GM23338 (cell line): ENCODE results near the gene POLDIP3. TPM values are rescaled to one million over a fixed set of nuclear protein-coding genes. Genes with fewer than 3 reads are reported as not detected.

Experiments used
- ATAC-seq: fragments of 200-7000 bp; cut with Tn5 transposase; 3 replicates; pipeline ENCODE4 v1.9.1; 2020
- DNase-seq: peaks from one replicate; pipeline ENCODE4 v3.0.0-alpha.2; 2015; ENCODE audit warnings: low spot score
- H2AFZ ChIP-seq: fragments of 200-600 bp; sonication (generic); 2 replicates; pipeline ENCODE4 v1.8.0; 2016; ENCODE audit warnings: antibody characterized with exemption, mild to moderate bottlenecking, moderate library complexity
- H3F3A ChIP-seq: fragments of 200-600 bp; sonication (generic); replicated peaks from 2 replicates; pipeline ENCODE4 v1.8.0; 2017; ENCODE audit warnings: antibody characterized with exemption, mixed run types, low read depth
- H3K27ac ChIP-seq: fragments of 200-600 bp; sonication (generic); 2 replicates; pipeline ENCODE4 v1.6.1; 2016; ENCODE audit warnings: low read depth
- H3K27me3 ChIP-seq: fragments of 200-600 bp; sonication (generic); 2 replicates; pipeline ENCODE4 v1.8.0; 2016; ENCODE audit warnings: mild to moderate bottlenecking, mixed run types, moderate library complexity; ENCODE audit not compliant: insufficient read depth
- H3K36me3 ChIP-seq: fragments of 200-600 bp; sonication (generic); 2 replicates; pipeline ENCODE4 v1.8.0; 2016; ENCODE audit warnings: mild to moderate bottlenecking; ENCODE audit not compliant: insufficient read depth
- H3K4me1 ChIP-seq: fragments of 200-600 bp; sonication (generic); 2 replicates; pipeline ENCODE4 v1.8.0; 2016; ENCODE audit warnings: mild to moderate bottlenecking, moderate library complexity; ENCODE audit not compliant: insufficient read depth
- H3K4me2 ChIP-seq: fragments of 200-600 bp; sonication (generic); 2 replicates; pipeline ENCODE4 v1.7.1; 2017; ENCODE audit warnings: mixed run types
- H3K4me3 ChIP-seq: fragments of 200-600 bp; sonication (generic); 2 replicates; pipeline ENCODE4 v1.6.1; 2016; ENCODE audit warnings: mixed run types
- H3K79me2 ChIP-seq: fragments of 200-600 bp; sonication (generic); replicated peaks from 2 replicates; pipeline ENCODE4 v1.8.0; 2017; ENCODE audit warnings: mild to moderate bottlenecking; ENCODE audit not compliant: insufficient read depth
- H3K9me2 ChIP-seq: fragments of 200-600 bp; sonication (generic); 2 replicates; pipeline ENCODE4 v1.8.0; 2017; ENCODE audit not compliant: insufficient read depth
- H4K20me1 ChIP-seq: fragments of 200-600 bp; sonication (generic); replicated peaks from 2 replicates; pipeline ENCODE4 v1.8.0; 2017; ENCODE audit warnings: mild to moderate bottlenecking; ENCODE audit not compliant: insufficient read depth
- H3K27ac Mint-ChIP-seq: 2 replicates; pipeline ENCODE4 v1.8.0; 2020; ENCODE audit warnings: inconsistent platforms, mild to moderate bottlenecking, moderate library complexity, mixed read lengths
- H3K27me3 Mint-ChIP-seq: 3 replicates; pipeline ENCODE4 v1.8.0; 2022; ENCODE audit warnings: low read depth, mild to moderate bottlenecking, moderate library complexity, mixed read lengths, inconsistent platforms; ENCODE audit not compliant: insufficient read depth, poor library complexity
- H3K36me3 Mint-ChIP-seq: 3 replicates; pipeline ENCODE4 v1.8.0; 2021; ENCODE audit warnings: low read depth, mild to moderate bottlenecking, inconsistent platforms, moderate library complexity, mixed read lengths
- H3K4me1 Mint-ChIP-seq: 3 replicates; pipeline ENCODE4 v1.8.0; 2020; ENCODE audit warnings: mild to moderate bottlenecking, inconsistent platforms, mixed read lengths
- H3K4me3 Mint-ChIP-seq: 3 replicates; pipeline ENCODE4 v1.8.0; 2021; ENCODE audit warnings: moderate library complexity, mild to moderate bottlenecking, inconsistent platforms, mixed read lengths
- H3K9me3 Mint-ChIP-seq: 3 replicates; pipeline ENCODE4 v1.8.0; 2020; ENCODE audit warnings: moderate library complexity, mild to moderate bottlenecking, inconsistent platforms, mixed read lengths
- CREB1 ChIP-seq: fragments of 250-450 bp; sonication (Bioruptor Pico); IDR thresholded peaks from 2 replicates; pipeline ENCODE4 v1.5.0; 2020; ENCODE audit warnings: low read depth, mild to moderate bottlenecking, moderate library complexity
- EZH2 ChIP-seq: fragments of 200-600 bp; sonication (generic); IDR thresholded peaks from one replicate; pipeline ENCODE4 v1.8.0; 2017; ENCODE audit warnings: antibody characterized with exemption, mild to moderate bottlenecking, low read depth; ENCODE audit not compliant: unreplicated experiment
- NANOG ChIP-seq: IDR thresholded peaks from 2 replicates; pipeline ENCODE4 v1.6.1; 2016; ENCODE audit warnings: antibody characterized with exemption, borderline replicate concordance
- POLR2AphosphoS5 ChIP-seq: IDR thresholded peaks from 2 replicates; pipeline ENCODE4 v1.6.1; 2016; ENCODE audit warnings: antibody characterized with exemption, low read depth
- ZNF114 ChIP-seq: fragments of 250-450 bp; sonication (Bioruptor Pico); IDR thresholded peaks from 2 replicates; pipeline ENCODE4 v1.5.0; 2020; ENCODE audit warnings: mild to moderate bottlenecking, moderate library complexity
- ZNF331 ChIP-seq: fragments of 250-450 bp; sonication (Bioruptor Pico); IDR thresholded peaks from 2 replicates; pipeline ENCODE4 v1.5.0; 2020; ENCODE audit warnings: low read depth, mild to moderate bottlenecking, moderate library complexity
- polyA plus RNA-seq: library from polyadenylated mRNA; unstranded; fragments of >200 nt; fragmentation: Nextera tagmentation; extraction: Ambion mirVana; gene quantifications from 2 replicates; pipeline ENCODE4 v1.2.1, GENCODE V29; 2016
- total RNA-seq: library from RNA; depleted of rRNA; stranded (reverse); fragments of >200 nt; shearing (Covaris generic); gene quantifications from 2 replicates; pipeline ENCODE4 v1.2.3, GENCODE V29; 2014
- TF ChIP-seq, protein P1 (sequence below): fragments of 250-450 bp; sonication (Bioruptor Pico); IDR thresholded peaks from 2 replicates; pipeline ENCODE4 v1.5.0; 2020; ENCODE audit warnings: mild to moderate bottlenecking, moderate library complexity
- TF ChIP-seq, protein P2 (sequence below): IDR thresholded peaks from one replicate; pipeline ENCODE4 v1.6.1; 2018; ENCODE audit warnings: antibody characterized with exemption; ENCODE audit not compliant: unreplicated experiment

POLDIP3 gene
- total and polyA plus RNA-seq, 2 experiments from 2014 or later: 38.2 to 54.3 TPM

DNA sequence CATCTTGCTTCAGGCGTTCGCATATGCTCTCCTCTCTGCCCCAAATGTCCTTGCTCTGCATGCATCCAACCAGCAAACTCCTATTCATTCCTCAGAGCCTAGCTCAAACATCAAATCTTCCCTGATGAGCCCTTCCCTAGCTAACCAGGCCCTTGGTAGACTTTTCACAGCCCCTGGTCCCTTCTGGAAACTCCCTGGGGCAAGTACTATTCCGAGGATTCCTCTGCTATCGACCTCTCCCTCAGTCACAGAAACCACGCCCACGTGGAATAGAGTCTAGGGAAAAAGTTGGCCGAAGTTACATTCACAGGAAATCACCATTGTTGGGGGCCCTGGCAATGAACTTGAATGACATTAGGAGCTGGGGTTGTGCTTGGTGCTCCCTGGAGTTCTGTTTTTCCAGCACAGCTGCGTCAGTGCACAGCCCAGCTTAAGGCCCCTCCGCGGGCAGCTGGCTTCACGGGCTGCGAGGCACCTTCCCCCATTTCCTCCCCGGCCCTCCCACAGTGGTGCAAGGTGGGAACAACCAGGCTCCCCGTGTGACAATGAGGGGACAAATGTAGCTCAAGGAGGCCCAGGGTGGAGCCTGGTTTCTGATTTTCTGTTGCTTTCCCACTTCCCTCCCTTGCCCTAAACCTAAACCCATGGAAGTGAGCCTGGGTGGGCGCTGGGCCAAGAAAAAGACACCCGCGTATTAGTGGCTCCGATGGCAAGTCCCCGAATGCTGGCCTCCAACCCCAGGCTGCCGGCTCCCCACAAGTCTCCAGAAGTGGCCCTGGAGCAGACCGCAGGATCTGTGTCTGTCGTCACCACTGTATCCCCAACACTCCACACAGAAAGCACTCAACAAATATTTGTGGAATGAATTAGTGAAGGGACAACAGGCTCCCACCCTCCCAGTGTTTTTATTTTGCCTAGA is 30.0 kb upstream of the POLDIP3 start:
- Mint-ChIP-seq H3K9me3 (no peaks in the 10 kb centered on the region), H3K27ac (peak overlapping the region; percentile 84), H3K27me3 (peaks cover 22% of the 10 kb centered on the region), H3K36me3 (no peaks in the 10 kb centered on the region), H3K4me3 (no peak overlapping the region; the same call in 2 of the 3 replicates), H3K4me1 (peaks cover 25% of the 10 kb centered on the region)
- H3K4me1 ChIP-seq: peaks cover 13% of the 10 kb centered on the region
- H3K79me2 ChIP-seq: peaks cover 49% of the 10 kb centered on the region
- TF ChIP-seq NANOG (no peak), EZH2 (no peak)
- no peaks in the 10 kb centered on the region for H3K9me2 ChIP-seq
- H3K27ac ChIP-seq: peak overlapping the region; percentile 69; the same call in 1 of the 2 replicates
- no peaks in the 10 kb centered on the region for H3F3A ChIP-seq
- no peak overlapping the region for H3K4me3 ChIP-seq
- ATAC-seq: no peak
- H3K27me3 ChIP-seq: no peaks in the 10 kb centered on the region
- H4K20me1 ChIP-seq: peaks cover 9% of the 10 kb centered on the region
- no peak for DNase-seq
- no peak overlapping the region for H2AFZ ChIP-seq
- no peaks in the 10 kb centered on the region for H3K36me3 ChIP-seq
- H3K4me2 ChIP-seq: peak overlapping the region; percentile 49; the same call in 1 of the 2 replicates

DNA sequence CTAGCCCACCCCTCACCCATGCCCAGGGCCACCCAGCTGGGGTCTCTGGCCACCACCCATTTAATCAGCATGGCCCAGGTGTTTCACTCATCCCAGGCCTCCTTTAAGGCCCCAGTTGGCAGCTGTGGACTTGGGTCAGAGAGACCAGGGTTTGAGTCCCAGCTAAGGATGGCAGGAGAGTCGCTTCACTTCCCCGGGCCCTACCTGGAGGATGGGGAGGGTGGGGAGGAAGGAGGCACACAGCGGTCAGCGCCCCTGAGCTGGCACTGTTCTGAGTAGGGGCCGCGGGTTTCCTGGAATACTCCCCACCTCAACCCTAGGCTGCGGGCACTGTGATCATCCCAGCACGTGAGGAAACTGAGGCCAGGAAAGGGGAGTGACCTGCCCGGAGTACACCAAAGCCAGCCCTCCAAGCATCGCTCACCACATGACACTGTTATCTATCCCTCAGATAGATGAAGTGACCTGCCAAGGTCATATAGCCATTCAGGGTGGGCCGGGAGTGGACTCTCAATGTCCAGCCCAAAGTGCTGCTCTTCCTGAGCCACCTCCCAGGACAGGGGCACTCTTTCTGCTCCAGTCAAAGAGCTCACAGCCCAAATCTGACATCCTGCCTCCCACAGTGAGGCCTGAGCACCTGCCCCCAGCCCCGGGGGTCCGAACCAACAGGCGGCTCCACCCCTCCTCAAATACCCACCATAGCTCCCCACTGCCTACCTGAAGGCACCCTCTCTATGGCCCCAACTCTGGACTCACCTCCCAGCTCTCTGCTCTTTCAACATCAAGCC is 29.1 kb upstream of the POLDIP3 start:
- no peaks in the 10 kb centered on the region for H3K9me3 Mint-ChIP-seq
- Histone ChIP-seq H3K36me3 (no peaks in the 10 kb centered on the region), H3K4me2 (no peak overlapping the region), H2AFZ (no peak overlapping the region), H3K4me1 (peaks cover 13% of the 10 kb centered on the region), H3K79me2 (peaks cover 50% of the 10 kb centered on the region), H4K20me1 (peaks cover 9% of the 10 kb centered on the region), H3K4me3 (no peak overlapping the region), H3K9me2 (no peaks in the 10 kb centered on the region), H3K27me3 (no peaks in the 10 kb centered on the region), H3F3A (no peaks in the 10 kb centered on the region), H3K27ac (no peak overlapping the region)
- no peaks in the 10 kb centered on the region for H3K36me3 Mint-ChIP-seq
- DNase-seq: no peak
- ATAC-seq: no peak
- H3K27ac Mint-ChIP-seq: peak overlapping the region; percentile 28; the same call in 1 of the 2 replicates
- no peak overlapping the region; the same call in 2 of the 3 replicates for H3K4me3 Mint-ChIP-seq
- peaks cover 22% of the 10 kb centered on the region for H3K27me3 Mint-ChIP-seq
- TF ChIP-seq NANOG (no peak), EZH2 (no peak), POLR2AphosphoS5 (no peak), CREB1 (CRISPR knock-in tag) (no peak), ZNF114 (CRISPR knock-in tag) (no peak), ZNF331 (no peak)
- TF ChIP-seq, protein P1, sequence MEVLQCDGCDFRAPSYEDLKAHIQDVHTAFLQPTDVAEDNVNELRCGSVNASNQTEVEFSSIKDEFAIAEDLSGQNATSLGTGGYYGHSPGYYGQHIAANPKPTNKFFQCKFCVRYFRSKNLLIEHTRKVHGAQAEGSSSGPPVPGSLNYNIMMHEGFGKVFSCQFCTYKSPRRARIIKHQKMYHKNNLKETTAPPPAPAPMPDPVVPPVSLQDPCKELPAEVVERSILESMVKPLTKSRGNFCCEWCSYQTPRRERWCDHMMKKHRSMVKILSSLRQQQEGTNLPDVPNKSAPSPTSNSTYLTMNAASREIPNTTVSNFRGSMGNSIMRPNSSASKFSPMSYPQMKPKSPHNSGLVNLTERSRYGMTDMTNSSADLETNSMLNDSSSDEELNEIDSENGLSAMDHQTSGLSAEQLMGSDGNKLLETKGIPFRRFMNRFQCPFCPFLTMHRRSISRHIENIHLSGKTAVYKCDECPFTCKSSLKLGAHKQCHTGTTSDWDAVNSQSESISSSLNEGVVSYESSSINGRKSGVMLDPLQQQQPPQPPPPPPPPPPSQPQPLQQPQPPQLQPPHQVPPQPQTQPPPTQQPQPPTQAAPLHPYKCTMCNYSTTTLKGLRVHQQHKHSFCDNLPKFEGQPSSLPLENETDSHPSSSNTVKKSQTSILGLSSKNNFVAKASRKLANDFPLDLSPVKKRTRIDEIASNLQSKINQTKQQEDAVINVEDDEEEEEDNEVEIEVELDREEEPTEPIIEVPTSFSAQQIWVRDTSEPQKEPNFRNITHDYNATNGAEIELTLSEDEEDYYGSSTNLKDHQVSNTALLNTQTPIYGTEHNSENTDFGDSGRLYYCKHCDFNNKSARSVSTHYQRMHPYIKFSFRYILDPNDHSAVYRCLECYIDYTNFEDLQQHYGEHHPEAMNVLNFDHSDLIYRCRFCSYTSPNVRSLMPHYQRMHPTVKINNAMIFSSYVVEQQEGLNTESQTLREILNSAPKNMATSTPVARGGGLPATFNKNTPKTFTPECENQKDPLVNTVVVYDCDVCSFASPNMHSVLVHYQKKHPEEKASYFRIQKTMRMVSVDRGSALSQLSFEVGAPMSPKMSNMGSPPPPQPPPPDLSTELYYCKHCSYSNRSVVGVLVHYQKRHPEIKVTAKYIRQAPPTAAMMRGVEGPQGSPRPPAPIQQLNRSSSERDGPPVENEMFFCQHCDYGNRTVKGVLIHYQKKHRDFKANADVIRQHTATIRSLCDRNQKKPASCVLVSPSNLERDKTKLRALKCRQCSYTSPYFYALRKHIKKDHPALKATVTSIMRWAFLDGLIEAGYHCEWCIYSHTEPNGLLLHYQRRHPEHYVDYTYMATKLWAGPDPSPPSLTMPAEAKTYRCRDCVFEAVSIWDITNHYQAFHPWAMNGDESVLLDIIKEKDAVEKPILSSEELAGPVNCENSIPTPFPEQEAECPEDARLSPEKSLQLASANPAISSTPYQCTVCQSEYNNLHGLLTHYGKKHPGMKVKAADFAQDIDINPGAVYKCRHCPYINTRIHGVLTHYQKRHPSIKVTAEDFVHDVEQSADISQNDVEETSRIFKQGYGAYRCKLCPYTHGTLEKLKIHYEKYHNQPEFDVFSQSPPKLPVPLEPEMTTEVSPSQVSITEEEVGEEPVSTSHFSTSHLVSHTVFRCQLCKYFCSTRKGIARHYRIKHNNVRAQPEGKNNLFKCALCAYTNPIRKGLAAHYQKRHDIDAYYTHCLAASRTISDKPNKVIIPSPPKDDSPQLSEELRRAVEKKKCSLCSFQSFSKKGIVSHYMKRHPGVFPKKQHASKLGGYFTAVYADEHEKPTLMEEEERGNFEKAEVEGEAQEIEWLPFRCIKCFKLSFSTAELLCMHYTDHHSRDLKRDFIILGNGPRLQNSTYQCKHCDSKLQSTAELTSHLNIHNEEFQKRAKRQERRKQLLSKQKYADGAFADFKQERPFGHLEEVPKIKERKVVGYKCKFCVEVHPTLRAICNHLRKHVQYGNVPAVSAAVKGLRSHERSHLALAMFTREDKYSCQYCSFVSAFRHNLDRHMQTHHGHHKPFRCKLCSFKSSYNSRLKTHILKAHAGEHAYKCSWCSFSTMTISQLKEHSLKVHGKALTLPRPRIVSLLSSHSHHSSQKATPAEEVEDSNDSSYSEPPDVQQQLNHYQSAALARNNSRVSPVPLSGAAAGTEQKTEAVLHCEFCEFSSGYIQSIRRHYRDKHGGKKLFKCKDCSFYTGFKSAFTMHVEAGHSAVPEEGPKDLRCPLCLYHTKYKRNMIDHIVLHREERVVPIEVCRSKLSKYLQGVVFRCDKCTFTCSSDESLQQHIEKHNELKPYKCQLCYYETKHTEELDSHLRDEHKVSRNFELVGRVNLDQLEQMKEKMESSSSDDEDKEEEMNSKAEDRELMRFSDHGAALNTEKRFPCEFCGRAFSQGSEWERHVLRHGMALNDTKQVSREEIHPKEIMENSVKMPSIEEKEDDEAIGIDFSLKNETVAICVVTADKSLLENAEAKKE (CRISPR knock-in tag): no peak
- TF ChIP-seq, protein P2, sequence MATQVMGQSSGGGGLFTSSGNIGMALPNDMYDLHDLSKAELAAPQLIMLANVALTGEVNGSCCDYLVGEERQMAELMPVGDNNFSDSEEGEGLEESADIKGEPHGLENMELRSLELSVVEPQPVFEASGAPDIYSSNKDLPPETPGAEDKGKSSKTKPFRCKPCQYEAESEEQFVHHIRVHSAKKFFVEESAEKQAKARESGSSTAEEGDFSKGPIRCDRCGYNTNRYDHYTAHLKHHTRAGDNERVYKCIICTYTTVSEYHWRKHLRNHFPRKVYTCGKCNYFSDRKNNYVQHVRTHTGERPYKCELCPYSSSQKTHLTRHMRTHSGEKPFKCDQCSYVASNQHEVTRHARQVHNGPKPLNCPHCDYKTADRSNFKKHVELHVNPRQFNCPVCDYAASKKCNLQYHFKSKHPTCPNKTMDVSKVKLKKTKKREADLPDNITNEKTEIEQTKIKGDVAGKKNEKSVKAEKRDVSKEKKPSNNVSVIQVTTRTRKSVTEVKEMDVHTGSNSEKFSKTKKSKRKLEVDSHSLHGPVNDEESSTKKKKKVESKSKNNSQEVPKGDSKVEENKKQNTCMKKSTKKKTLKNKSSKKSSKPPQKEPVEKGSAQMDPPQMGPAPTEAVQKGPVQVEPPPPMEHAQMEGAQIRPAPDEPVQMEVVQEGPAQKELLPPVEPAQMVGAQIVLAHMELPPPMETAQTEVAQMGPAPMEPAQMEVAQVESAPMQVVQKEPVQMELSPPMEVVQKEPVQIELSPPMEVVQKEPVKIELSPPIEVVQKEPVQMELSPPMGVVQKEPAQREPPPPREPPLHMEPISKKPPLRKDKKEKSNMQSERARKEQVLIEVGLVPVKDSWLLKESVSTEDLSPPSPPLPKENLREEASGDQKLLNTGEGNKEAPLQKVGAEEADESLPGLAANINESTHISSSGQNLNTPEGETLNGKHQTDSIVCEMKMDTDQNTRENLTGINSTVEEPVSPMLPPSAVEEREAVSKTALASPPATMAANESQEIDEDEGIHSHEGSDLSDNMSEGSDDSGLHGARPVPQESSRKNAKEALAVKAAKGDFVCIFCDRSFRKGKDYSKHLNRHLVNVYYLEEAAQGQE: no peak
- H3K4me1 Mint-ChIP-seq: peaks cover 25% of the 10 kb centered on the region
